HEK293T (cell line): ENCODE data around the gene JPH2.

Source experiments
- CTCF ChIA-PET: fragments of 350-600 bp; formaldehyde crosslinking; extraction: SDS; loops from one replicate; lab custom pipeline; 2021; ENCODE audit warnings: antibody characterized with exemption, inconsistent platforms; lab: Yijun Ruan, JAX
- POLR2A ChIA-PET: fragments of 350-600 bp; formaldehyde crosslinking; extraction: SDS; loops from one replicate; lab custom pipeline; 2020; ENCODE audit warnings: antibody characterized with exemption, inconsistent platforms; lab: Yijun Ruan, JAX
- DNase-seq: peaks from one replicate; pipeline ENCODE4 v3.0.0; 2012; ENCODE audit warnings: mixed read lengths; ENCODE audit errors: extremely low spot score
- ARNT ChIP-seq: fragments of 450-650 bp; IDR thresholded peaks from 2 replicates; pipeline ENCODE4 v1.6.1; 2017; ENCODE audit warnings: mild to moderate bottlenecking
- BHLHE40 ChIP-seq: fragments of 450-650 bp; IDR thresholded peaks from 2 replicates; pipeline ENCODE4 v1.6.1; 2016; ENCODE audit warnings: mild to moderate bottlenecking, moderate library complexity, borderline replicate concordance
- CTBP1 ChIP-seq: fragments of 450-650 bp; IDR thresholded peaks from 2 replicates; pipeline ENCODE4 v1.6.1; 2016; ENCODE audit warnings: borderline replicate concordance
- ELF4 ChIP-seq: fragments of 450-650 bp; IDR thresholded peaks from 2 replicates; pipeline ENCODE4 v1.6.1; 2017; ENCODE audit warnings: antibody characterized with exemption
- FOXA1 ChIP-seq: fragments of 450-650 bp; IDR thresholded peaks from 2 replicates; pipeline ENCODE4 v1.6.1; 2016; ENCODE audit warnings: mild to moderate bottlenecking
- FOXK2 ChIP-seq: fragments of 450-650 bp; IDR thresholded peaks from 2 replicates; pipeline ENCODE4 v1.6.1; 2016; ENCODE audit warnings: mild to moderate bottlenecking
- FOXM1 ChIP-seq: fragments of 450-650 bp; IDR thresholded peaks from 2 replicates; pipeline ENCODE4 v1.6.1; 2017; ENCODE audit warnings: mild to moderate bottlenecking, borderline replicate concordance
- HDGF ChIP-seq: fragments of 450-650 bp; IDR thresholded peaks from 2 replicates; pipeline ENCODE4 v1.6.1; 2017; ENCODE audit warnings: antibody characterized with exemption, borderline replicate concordance
- L3MBTL2 ChIP-seq: fragments of 450-650 bp; conservative IDR thresholded peaks from 2 replicates; pipeline ENCODE4 v1.6.1; 2016; ENCODE audit warnings: mild to moderate bottlenecking
- LEF1 ChIP-seq: fragments of 450-650 bp; IDR thresholded peaks from 2 replicates; pipeline ENCODE4 v1.6.1; 2017; ENCODE audit warnings: mild to moderate bottlenecking, borderline replicate concordance
- NFRKB ChIP-seq: fragments of 450-650 bp; IDR thresholded peaks from 2 replicates; pipeline ENCODE4 v1.6.1; 2016; ENCODE audit warnings: mild to moderate bottlenecking, moderate library complexity
- PKNOX1 ChIP-seq: fragments of 450-650 bp; IDR thresholded peaks from 2 replicates; pipeline ENCODE4 v1.6.1; 2016
- SP1 ChIP-seq: fragments of 450-650 bp; IDR thresholded peaks from 2 replicates; pipeline ENCODE4 v1.6.1; 2017
- SUZ12 ChIP-seq: fragments of 450-650 bp; IDR thresholded peaks from 2 replicates; pipeline ENCODE4 v1.6.1; 2016; ENCODE audit warnings: mild to moderate bottlenecking
- TARDBP ChIP-seq: fragments of 450-650 bp; IDR thresholded peaks from 2 replicates; pipeline ENCODE4 v1.6.1; 2016
- ZNF384 ChIP-seq: fragments of 450-650 bp; IDR thresholded peaks from 2 replicates; pipeline ENCODE4 v1.6.1; 2016

Gene JPH2

GRCh38 chr20:44187772-44188709, 1.1 kb upstream of the JPH2 start:
- POLR2A ChIA-PET, result no interaction called here
- CTCF ChIA-PET, result interaction anchor here (1.4 to 3.5 kb wide), 3 partner anchors 68 to 72 kb away, joined by 4 to 44 read pairs (median 6); no protein-coding TSS in a partner anchor
- no peak for DNase-seq
- TF ChIP-seq TARDBP (no peak), ARNT (no peak), FOXA1 (no peak), SUZ12 (no peak), PKNOX1 (no peak), BHLHE40 (no peak), FOXK2 (no peak), NFRKB (no peak), LEF1 (no peak), HDGF (no peak), CTBP1 (no peak), FOXM1 (no peak), ELF4 (no peak)

GRCh38 chr20:44186674-44187053, 324 bp downstream of the JPH2 start:
- no peak for TF ChIP-seq PKNOX1
- TF ChIP-seq ARNT, result no peak
- no peak for TF ChIP-seq L3MBTL2
- TF ChIP-seq CTBP1, result no peak
- no peak for TF ChIP-seq SUZ12
- TF ChIP-seq TARDBP, result no peak
- no peak for TF ChIP-seq NFRKB
- no peak for TF ChIP-seq HDGF
- TF ChIP-seq BHLHE40, result no peak
- no peak for TF ChIP-seq FOXA1
- no peak for TF ChIP-seq SP1
- no peak for TF ChIP-seq FOXM1
- TF ChIP-seq ZNF384, result no peak
- TF ChIP-seq LEF1, result no peak
- TF ChIP-seq FOXK2, result no peak
- TF ChIP-seq ELF4, result no peak
- CTCF ChIA-PET, result interaction anchor here (1.4 kb wide), 1 partner anchor 70 kb away, joined by 4 read pairs; no protein-coding TSS in a partner anchor
- POLR2A ChIA-PET, result no interaction called here
- no peak for DNase-seq

- no peak for TF ChIP-seq LEF1
- no peak for TF ChIP-seq PKNOX1
- no peak for TF ChIP-seq FOXM1
- no peak for TF ChIP-seq FOXK2
- no peak for TF ChIP-seq SP1
- TF ChIP-seq TARDBP, result no peak
- no peak for TF ChIP-seq NFRKB
- no peak for TF ChIP-seq SUZ12
- no peak for TF ChIP-seq FOXA1
- TF ChIP-seq L3MBTL2, result no peak
- no peak for TF ChIP-seq BHLHE40
- TF ChIP-seq CTBP1, result no peak
- TF ChIP-seq ZNF384, result no peak
- no peak for TF ChIP-seq ELF4
- TF ChIP-seq HDGF, result no peak
- no peak for TF ChIP-seq ARNT
- POLR2A ChIA-PET, result no interaction called here
- DNase-seq, result no peak
- CTCF ChIA-PET, result no interaction called here
Measured at GRCh38 chr20:44186201-44186600, 787 bp downstream of the JPH2 start.

GRCh38 chr20:44185574-44185973, 1.4 kb downstream of the JPH2 start:
- no peak for TF ChIP-seq FOXK2
- TF ChIP-seq FOXA1, result no peak
- no peak for TF ChIP-seq ELF4
- no peak for TF ChIP-seq NFRKB
- no peak for TF ChIP-seq ARNT
- no peak for TF ChIP-seq SP1
- no peak for TF ChIP-seq FOXM1
- no peak for TF ChIP-seq HDGF
- ChIA-PET POLR2A (no interaction called here), CTCF (no interaction called here)
- no peak for DNase-seq

- TF ChIP-seq NFRKB (no peak), PKNOX1 (no peak), BHLHE40 (no peak), FOXK2 (no peak), ZNF384 (no peak), FOXM1 (no peak), ELF4 (no peak), FOXA1 (no peak), HDGF (no peak), L3MBTL2 (no peak), CTBP1 (no peak), SP1 (no peak)
- CTCF ChIA-PET, result no interaction called here
- POLR2A ChIA-PET, result no interaction called here
- no peak for DNase-seq
Measured at GRCh38 chr20:44183282-44183681, 3.7 kb downstream of the JPH2 start.
